Ovary (tissue), 3 donors: ENCODE measurements around the gene COBL.

ENCODE experiments used
- POLR2A ChIP-seq: fragments of 450-650 bp; IDR thresholded peaks from one replicate; pipeline ENCODE4 v1.6.1; 2017; ENCODE audit warnings: antibody characterized with exemption, mild to moderate bottlenecking, moderate library complexity
- TF ChIP-seq, protein P1 (sequence below), 3 donors: fragments of 450-650 bp in 2 of 3; fragments of 200-600 bp in 1 of 3; IDR thresholded peaks; one replicate each; pipeline versions ENCODE4 v1.5.1 to v1.8.0; 2016 to 2022; ENCODE audit warnings: antibody characterized with exemption in 3 of 3, mild to moderate bottlenecking in 1 of 3
- donor health status: DM: no; HTN: no; CAD: no.

DNA sequence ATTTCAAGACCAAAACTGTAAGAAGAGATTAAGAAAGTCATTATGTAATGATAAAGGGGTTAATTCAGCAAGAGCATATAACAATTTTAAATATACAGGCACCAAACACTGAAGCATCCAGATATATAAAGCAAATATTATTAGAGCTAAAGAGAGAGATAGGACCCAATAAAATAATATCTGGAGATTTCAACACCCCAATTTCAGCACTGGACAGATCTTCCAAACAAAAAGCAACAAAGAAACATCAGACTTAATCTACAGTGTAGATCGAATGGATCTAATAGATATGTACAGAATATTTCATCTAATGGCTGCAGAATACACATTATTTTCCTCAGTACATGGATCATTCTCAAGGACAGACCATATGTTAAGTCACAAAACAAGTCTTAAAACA is 151.3 kb downstream of the COBL start:
- TF ChIP-seq, protein P1, sequence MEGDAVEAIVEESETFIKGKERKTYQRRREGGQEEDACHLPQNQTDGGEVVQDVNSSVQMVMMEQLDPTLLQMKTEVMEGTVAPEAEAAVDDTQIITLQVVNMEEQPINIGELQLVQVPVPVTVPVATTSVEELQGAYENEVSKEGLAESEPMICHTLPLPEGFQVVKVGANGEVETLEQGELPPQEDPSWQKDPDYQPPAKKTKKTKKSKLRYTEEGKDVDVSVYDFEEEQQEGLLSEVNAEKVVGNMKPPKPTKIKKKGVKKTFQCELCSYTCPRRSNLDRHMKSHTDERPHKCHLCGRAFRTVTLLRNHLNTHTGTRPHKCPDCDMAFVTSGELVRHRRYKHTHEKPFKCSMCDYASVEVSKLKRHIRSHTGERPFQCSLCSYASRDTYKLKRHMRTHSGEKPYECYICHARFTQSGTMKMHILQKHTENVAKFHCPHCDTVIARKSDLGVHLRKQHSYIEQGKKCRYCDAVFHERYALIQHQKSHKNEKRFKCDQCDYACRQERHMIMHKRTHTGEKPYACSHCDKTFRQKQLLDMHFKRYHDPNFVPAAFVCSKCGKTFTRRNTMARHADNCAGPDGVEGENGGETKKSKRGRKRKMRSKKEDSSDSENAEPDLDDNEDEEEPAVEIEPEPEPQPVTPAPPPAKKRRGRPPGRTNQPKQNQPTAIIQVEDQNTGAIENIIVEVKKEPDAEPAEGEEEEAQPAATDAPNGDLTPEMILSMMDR (IDR thresholded peaks at IDR 0.05): no peak
- no peak for TF ChIP-seq POLR2A
